Heart left ventricle (tissue), 13 donors: ENCODE results near the gene OBSL1.

Source experiments
- CTCF ChIP-seq, 12 donors: fragments of 200-600 bp; sonication (generic) in 4 of 12; IDR thresholded peaks; one replicate each; pipeline versions ENCODE4 v1.5.0 to v1.8.0; 2018 to 2022; ENCODE audit warnings: antibody characterized with exemption in 12 of 12, mild to moderate bottlenecking in 5 of 12
- POLR2A ChIP-seq, 2 donors: fragments of 450-650 bp; IDR thresholded peaks; one replicate each; pipeline ENCODE4 v1.6.1; 2017; ENCODE audit warnings: antibody characterized with exemption in 2 of 2, mild to moderate bottlenecking in 2 of 2, moderate library complexity in 2 of 2
- donor health status: ischemic (EF 13 %, LVEDD 7.1; RV severe dilation, severe dysfunction).
- donor health status: DM: no; HTN: yes; CAD: no.
- donor health status: DM: no; HTN: no; CAD: no.
- donor health status: ischemic (EF 25% LVEDD 6.9; RV normal size, moderate dysfunction).
- donor health status: ischemic (EF 25% LVEDD 5.7; RV mildly dilated, moderate dysfunction).
- donor health status: ischemic (EF 35%, LVEDD 5.7; RV mildly dilated, moderate dysfunction).
- donor health status: nonischemic (EF 11% LVEDD 7.7; RV severe dilation, severe dysfunction).
- donor health status: DM: yes; HTN: yes; CAD: no.
- donor health status: PGD.
- donor health status: ischemic (EF 29% LVEDD 5.4; RV normal size, mild dysfunction).
- donor health status: nonischemic (EF 23%, LVEDD 6.1; RV moderate dilation, normal function).

- TF ChIP-seq POLR2A (IDR thresholded peaks at IDR 0.05) (no peak), CTCF (IDR thresholded peaks at IDR 0.05) (no peak)
Observed at GRCh38 chr2:219524817-219525216, 46.5 kb downstream of the OBSL1 start.
